HG03521 (cell line): ENCODE measurements around the gene CPSF4L.
"Not testable (repeated sequence)": the region's sequence is repeated elsewhere in the genome, so short reads cannot be mapped to it uniquely, and the experiment has no call there.

Source experiments
- ATAC-seq: cut with Tn5 transposase; IDR thresholded peaks from one replicate; pipeline ENCODE4 v1.9.1; 2021; ENCODE audit warnings: mild to moderate bottlenecking, moderate library complexity; ENCODE audit not compliant: unreplicated experiment

CPSF4L gene

GRCh38 chr17:73261617-73261951, at the start of gene CPSF4L:
Gene CPSF4L, minus strand, starts transcription at chr17:73261880. Its CDS starts 62 bp downstream, at chr17:73261818.
- no peak for ATAC-seq

- peak; percentile 4 for ATAC-seq
These were observed 49.7 kb upstream of the CPSF4L start for GRCh38 chr17:73311428-73311780.

GRCh38 chr17:73309727-73310596, 48.3 kb upstream of the CPSF4L start:
- no peak for ATAC-seq

- ATAC-seq = not testable (repeated sequence)
These were observed 47.3 kb upstream of the CPSF4L start for GRCh38 chr17:73308959-73309358.

- no peak for ATAC-seq
These were observed 46.5 kb upstream of the CPSF4L start for GRCh38 chr17:73308017-73308823.

- no peak for ATAC-seq
These were observed 45.5 kb upstream of the CPSF4L start for GRCh38 chr17:73307130-73307529.

GRCh38 chr17:73305845-73306836, 44.5 kb upstream of the CPSF4L start:
- no peak for ATAC-seq

- ATAC-seq = no peak
These were observed 43.5 kb upstream of the CPSF4L start for GRCh38 chr17:73304971-73305812.

- ATAC-seq = no peak
These were observed 42.8 kb upstream of the CPSF4L start for GRCh38 chr17:73304438-73304837.

- ATAC-seq = no peak
These were observed 40.5 kb upstream of the CPSF4L start for GRCh38 chr17:73302189-73302588.

- no peak for ATAC-seq
These were observed 39.7 kb upstream of the CPSF4L start for GRCh38 chr17:73301369-73301768.

GRCh38 chr17:73300392-73300791, 38.7 kb upstream of the CPSF4L start:
- no peak for ATAC-seq

- no peak for ATAC-seq
These were observed 36.5 kb upstream of the CPSF4L start for GRCh38 chr17:73297934-73298861.

- no peak for ATAC-seq
These were observed 31.8 kb upstream of the CPSF4L start for GRCh38 chr17:73293480-73293911.

GRCh38 chr17:73293031-73293430, 31.4 kb upstream of the CPSF4L start:
- no peak for ATAC-seq

GRCh38 chr17:73292031-73292531, 30.4 kb upstream of the CPSF4L start:
- ATAC-seq = no peak

- peak; percentile 58 for ATAC-seq
These were observed 29.7 kb upstream of the CPSF4L start for GRCh38 chr17:73291260-73291801.
